GM18502 (cell line): ENCODE data around the gene TIMM44.

Experiments used
- ATAC-seq: cut with Tn5 transposase; IDR thresholded peaks from one replicate; pipeline ENCODE4 v1.9.1; 2021; ENCODE audit warnings: mild to moderate bottlenecking; ENCODE audit not compliant: unreplicated experiment, poor library complexity

The TIMM44 gene

GRCh38 chr19:7883105-7883504 is 60.4 kb downstream of the TIMM44 start:
- ATAC-seq, result no peak

GRCh38 chr19:7881910-7882309 is 61.6 kb downstream of the TIMM44 start:
- no peak for ATAC-seq

GRCh38 chr19:7879836-7880235 is 63.6 kb downstream of the TIMM44 start:
- no peak for ATAC-seq

GRCh38 chr19:7879111-7879807 is 64.2 kb downstream of the TIMM44 start:
- ATAC-seq, result no peak

- no peak for ATAC-seq
Observed at GRCh38 chr19:7877249-7877836, 66.1 kb downstream of the TIMM44 start.
